A549 (cell line): ENCODE results near the gene TRPV3. TPM values are rescaled to one million over a fixed set of nuclear protein-coding genes. Genes with fewer than 3 reads are reported as not detected.

Experiments
- ATAC-seq, 2 experiments: fragments of 200-7000 bp in 1 of 2; fragments of >200 bp in 1 of 2; cut with Nextera tagmentation in 1 of 2; cut with Tn5 transposase in 1 of 2; 3 replicates each; pipeline versions ENCODE4 v1.8.0 to v1.9.1; 2018 to 2020; ENCODE audit warnings: mild to moderate bottlenecking in 1 of 2, moderate library complexity in 1 of 2
- CTCF ChIA-PET: fragments of 300-600 bp; sonication (Branson Sonifier 250); formaldehyde crosslinking; extraction: SDS; loops from one replicate; lab custom pipeline; 2021; ENCODE audit warnings: antibody characterized with exemption, inconsistent platforms; lab: Yijun Ruan, JAX
- POLR2A ChIA-PET: fragments of 350-600 bp; formaldehyde crosslinking; extraction: SDS; loops from one replicate; lab custom pipeline; 2021; ENCODE audit warnings: antibody characterized with exemption, inconsistent platforms; lab: Yijun Ruan, JAX
- DNase-seq, 2 experiments: peaks; one replicate each; pipeline versions ENCODE4 v3.0.0 to v3.0.0-alpha.2; 2011 to 2016; ENCODE audit warnings: low read depth in 1 of 2, low spot score in 1 of 2
- FAIRE-seq: peaks from 2 replicates; lab custom pipeline; 2011; peaks lifted over from hg19 to GRCh38; lab: Jason Lieb, UNC
- H3K27ac ChIP-seq, 2 experiments: fragments of >200 bp; sonication (Bioruptor Twin); formaldehyde crosslinking; 3 replicates each; pipeline ENCODE4 v1.5.1; 2016 to 2017
- H3K4me1 ChIP-seq: fragments of >200 bp; sonication (Bioruptor Twin); formaldehyde crosslinking; 3 replicates; pipeline ENCODE4 v1.6.1; 2016
- H3K4me2 ChIP-seq: fragments of >200 bp; sonication (Bioruptor Twin); formaldehyde crosslinking; 3 replicates; pipeline ENCODE4 v1.6.1; 2016
- H3K4me3 ChIP-seq: fragments of >200 bp; sonication (Bioruptor Twin); formaldehyde crosslinking; 3 replicates; pipeline ENCODE4 v1.5.1; 2016
- H3K9me3 ChIP-seq: fragments of >200 bp; sonication (Bioruptor Twin); formaldehyde crosslinking; 3 replicates; pipeline ENCODE4 v1.6.1; 2016
- ATOH8 ChIP-seq: fragments of 250-450 bp; sonication (Bioruptor Pico); IDR thresholded peaks from 2 replicates; pipeline ENCODE4 v1.5.0; 2020; ENCODE audit warnings: low read depth, mild to moderate bottlenecking, moderate library complexity
- CBX2 ChIP-seq: fragments of 200-600 bp; sonication (generic); IDR thresholded peaks from 2 replicates; pipeline ENCODE4 v1.6.1; 2016; ENCODE audit warnings: low read depth, mild to moderate bottlenecking, borderline replicate concordance
- CBX8 ChIP-seq: fragments of 200-600 bp; sonication (generic); IDR thresholded peaks from 2 replicates; pipeline ENCODE4 v1.6.1; 2016
- CEBPB ChIP-seq, 2 experiments: fragments of >200 bp in 1 of 2; sonication (Bioruptor Twin) in 1 of 2; formaldehyde crosslinking in 1 of 2; IDR thresholded peaks; 2 replicates each; pipeline ENCODE4 v1.6.1; 2012 to 2016
- CHD2 ChIP-seq: fragments of 150-350 bp; IDR thresholded peaks from 2 replicates; pipeline ENCODE4 v1.6.1; 2014; ENCODE audit warnings: low read length; ENCODE audit not compliant: partially characterized antibody
- E2F6 ChIP-seq: IDR thresholded peaks from 2 replicates; pipeline ENCODE4 v1.6.1; 2012; ENCODE audit warnings: low read depth, borderline replicate concordance
- EHMT2 ChIP-seq: fragments of 200-600 bp; sonication (generic); IDR thresholded peaks from 2 replicates; pipeline ENCODE4 v1.6.1; 2016; ENCODE audit warnings: antibody characterized with exemption, low read depth, mild to moderate bottlenecking, moderate library complexity
- ELK1 ChIP-seq: fragments of 150-350 bp; IDR thresholded peaks from 2 replicates; pipeline ENCODE4 v1.6.1; 2014; ENCODE audit warnings: low read depth, mild to moderate bottlenecking, low read length
- FOXS1 ChIP-seq: fragments of 250-450 bp; sonication (Bioruptor Pico); IDR thresholded peaks from 2 replicates; pipeline ENCODE4 v1.5.0; 2020; ENCODE audit warnings: mild to moderate bottlenecking, moderate library complexity
- HMGXB4 ChIP-seq: fragments of 250-450 bp; sonication (Bioruptor Pico); IDR thresholded peaks from 2 replicates; pipeline ENCODE4 v1.5.0; 2021; ENCODE audit warnings: mild to moderate bottlenecking, moderate library complexity, borderline replicate concordance
- JUN ChIP-seq, 2 experiments: fragments of >200 bp; sonication (Bioruptor Twin); formaldehyde crosslinking; IDR thresholded peaks; 2 replicates in 1 of 2; 3 replicates in 1 of 2; pipeline ENCODE4 v1.6.1; 2016 to 2017
- KDM1A ChIP-seq: fragments of 200-600 bp; sonication (generic); IDR thresholded peaks from 2 replicates; pipeline ENCODE4 v1.6.1; 2016; ENCODE audit warnings: low read depth, mild to moderate bottlenecking
- MAZ ChIP-seq: fragments of 150-350 bp; IDR thresholded peaks from 2 replicates; pipeline ENCODE4 v1.6.1; 2014; ENCODE audit warnings: antibody characterized with exemption, low read depth, low read length, borderline replicate concordance
- MYC ChIP-seq: IDR thresholded peaks from 2 replicates; pipeline ENCODE4 v1.6.1; 2012; ENCODE audit warnings: mild to moderate bottlenecking, inconsistent platforms, low read length, improper control_type of control experiment, borderline replicate concordance
- RAD21 ChIP-seq, 2 experiments: fragments of >200 bp in 1 of 2; sonication (Bioruptor Twin) in 1 of 2; formaldehyde crosslinking in 1 of 2; IDR thresholded peaks in 1 of 2; conservative IDR thresholded peaks in 1 of 2; 2 replicates in 1 of 2; 3 replicates in 1 of 2; pipeline ENCODE4 v1.6.1; 2012 to 2018; ENCODE audit warnings: inconsistent platforms in 1 of 2
- REST ChIP-seq: fragments of 200-600 bp; sonication (generic); IDR thresholded peaks from 2 replicates; pipeline ENCODE4 v1.6.1; 2016; ENCODE audit warnings: antibody characterized with exemption, mild to moderate bottlenecking, moderate library complexity
- SMC3 ChIP-seq: fragments of >200 bp; sonication (Bioruptor Twin); formaldehyde crosslinking; IDR thresholded peaks from 3 replicates; pipeline ENCODE4 v1.6.1; 2018; ENCODE audit warnings: inconsistent platforms
- TFCP2L1 ChIP-seq: fragments of 250-450 bp; sonication (Bioruptor Pico); IDR thresholded peaks from 2 replicates; pipeline ENCODE4 v1.5.0; 2021; ENCODE audit warnings: mild to moderate bottlenecking
- ZNF302 ChIP-seq: fragments of 250-450 bp; sonication (Bioruptor Pico); IDR thresholded peaks from 2 replicates; pipeline ENCODE4 v1.9.0; 2021; ENCODE audit warnings: inconsistent platforms, mild to moderate bottlenecking, moderate library complexity
- ZSCAN20 ChIP-seq: fragments of 250-450 bp; sonication (Bioruptor Pico); IDR thresholded peaks from 2 replicates; pipeline ENCODE4 v1.8.0; 2022; ENCODE audit warnings: mild to moderate bottlenecking, moderate library complexity
- WGBS: methylation state at CpG from one replicate; pipeline ENCODE4 v1.1.6; 2017; ENCODE audit errors: missing lambda C conversion rate; 5-methylcytosine and 5-hydroxymethylcytosine counted together
- polyA plus RNA-seq, 4 experiments: library from polyadenylated mRNA; depleted of rRNA in 3 of 4; stranded (reverse); fragments of >200 nt; fragmentation: RNase III in 1 of 4; extraction: RNeasy Plus Mini Kit Qiagen cat#74134 plus additional on column Dnase treatment in 1 of 4; gene quantifications; 2 replicates in 3 of 4; 3 replicates in 1 of 4; pipeline ENCODE4 v1.2.3, GENCODE V29; 2011 to 2017

TRPV3 gene
- polyA plus RNA-seq, 2 of the 4 experiments (the other 2 are of a cell fraction), result 0.46 to 1.2 TPM

GRCh38 chr17:3589784-3590183 lies 32.2 kb upstream of the TRPV3 start:
- 95% methylated on average over 22 of the region's 22 CpGs for WGBS
- Histone ChIP-seq H3K4me3 (no peak overlapping the region), H3K4me2 (no peak overlapping the region), H3K9me3 (no peaks in the 10 kb centered on the region), H3K27ac (no peak overlapping the region), H3K4me1 (no peaks in the 10 kb centered on the region)
- TF ChIP-seq JUN (IDR thresholded peaks at IDR 0.05), result no peak
- TF ChIP-seq ATOH8 (CRISPR knock-in tag), result no peak
- TF ChIP-seq REST, result no peak
- no peak for TF ChIP-seq ZNF302 (CRISPR knock-in tag)
- TF ChIP-seq ELK1, result no peak
- TF ChIP-seq CEBPB (IDR thresholded peaks at IDR 0.05), result no peak
- no peak for TF ChIP-seq CBX2
- TF ChIP-seq FOXS1 (CRISPR knock-in tag), result no peak
- TF ChIP-seq E2F6, result no peak
- TF ChIP-seq CHD2, result no peak
- TF ChIP-seq SMC3, result no peak
- no peak for TF ChIP-seq MAZ
- TF ChIP-seq MYC, result no peak
- TF ChIP-seq ZSCAN20 (CRISPR knock-in tag), result no peak
- TF ChIP-seq RAD21 (conservative IDR thresholded peaks at IDR 0.05 in 1 of 2, IDR thresholded peaks at IDR 0.05 in 1 of 2), result no peak
- no peak for TF ChIP-seq KDM1A
- TF ChIP-seq TFCP2L1 (CRISPR knock-in tag), result no peak
- ChIA-PET CTCF (interaction anchor here (1.3 to 1.7 kb wide), 3 partner anchors 10 to 541 kb away, joined by 3 to 4 read pairs (median 3); partner anchors contain the start of genes CTNS and SHPK), POLR2A (no interaction called here)
- ATAC-seq, result no peak
- no peak for DNase-seq
- no peak for FAIRE-seq

- 94% methylated on average over 17 of the region's 17 CpGs for WGBS
- H3K4me3 ChIP-seq, result no peak overlapping the region
- TF ChIP-seq CBX8, result no peak
- TF ChIP-seq HMGXB4 (CRISPR knock-in tag), result no peak
- TF ChIP-seq ELK1, result no peak
- TF ChIP-seq EHMT2, result no peak
Measured at GRCh38 chr17:3585826-3586225, 28.2 kb upstream of the TRPV3 start.

More at GRCh38 chr17:3585826-3586225, 28.2 kb upstream of the TRPV3 start:
- H3K4me2 ChIP-seq, result no peak overlapping the region
- no peaks in the 10 kb centered on the region for H3K9me3 ChIP-seq
- ATAC-seq, result peak in 1 of 2 experiments; percentile 27; a peak in 1 of 6 replicates
- POLR2A ChIA-PET, result no interaction called here
- CTCF ChIA-PET, result interaction anchor here (0.7 kb wide), 1 partner anchor 9 kb away, joined by 3 read pairs; no protein-coding TSS in a partner anchor
- no peak for DNase-seq
- no peak for FAIRE-seq
- H3K27ac ChIP-seq, result no peak overlapping the region
- no peaks in the 10 kb centered on the region for H3K4me1 ChIP-seq
